Mucosa of descending colon (tissue), 3 donors: ENCODE results near the gene SLC39A7. TPM values are rescaled to one million over a fixed set of nuclear protein-coding genes. Genes with fewer than 3 reads are reported as not detected.

ENCODE experiments used
- ATAC-seq: fragments of 200-7000 bp; cut with Tn5 transposase; one replicate; pipeline ENCODE4 v1.9.1; 2020; ENCODE audit warnings: mild to moderate bottlenecking, moderate library complexity
- DNase-seq, 3 donors: peaks; one replicate each; pipeline ENCODE4 v3.0.0-alpha.2; 2020
- H3K36me3 ChIP-seq: fragments of 200-600 bp; one replicate; pipeline ENCODE4 v1.8.0; 2021; ENCODE audit warnings: low read depth, mild to moderate bottlenecking
- H3K4me1 ChIP-seq: fragments of 200-600 bp; one replicate; pipeline ENCODE4 v1.8.0; 2021; ENCODE audit warnings: low read depth, mild to moderate bottlenecking
- H3K4me3 ChIP-seq: fragments of 200-600 bp; one replicate; pipeline ENCODE4 v1.8.0; 2021; ENCODE audit warnings: mild to moderate bottlenecking
- H3K9me3 ChIP-seq: fragments of 200-600 bp; one replicate; pipeline ENCODE4 v1.8.0; 2021; ENCODE audit warnings: mild to moderate bottlenecking
- CTCF ChIP-seq: fragments of 200-600 bp; IDR thresholded peaks from one replicate; pipeline ENCODE4 v1.8.0; 2022; ENCODE audit warnings: antibody characterized with exemption, mild to moderate bottlenecking
- intact Hi-C, 2 donors: fragments of 100-400 bp; cut with DNase I in 1 of 2; cut with micrococcal nuclease in 1 of 2; formaldehyde crosslinking; loops; one replicate each; pipeline versions ENCODE4 v1.11.0 to v1.11.1; 2022; cut with DNase I, micrococcal nuclease
- total RNA-seq, 3 donors: library from RNA; stranded (reverse); fragmentation: NEBNext Ultra II Directional in 2 of 3; extraction: Animal tissue kit (Norgen Biotek cat#: 25700) in 2 of 3; gene quantifications; one replicate each; pipeline versions ENCODE4 v1.2.1 to v1.2.4, GENCODE V29; 2021 to 2023
- donor health status: DM: no; HTN: no; CAD: no; lungs with moderate emphysema.
- donor health status: DM: no; HTN: no; CAD: no.
- donor health status: DM: no; HTN: yes; CAD: no.

Gene SLC39A7
- total RNA-seq, 3 donors from 2014 or later, result 96.9 to 159 (median 106) TPM

DNA sequence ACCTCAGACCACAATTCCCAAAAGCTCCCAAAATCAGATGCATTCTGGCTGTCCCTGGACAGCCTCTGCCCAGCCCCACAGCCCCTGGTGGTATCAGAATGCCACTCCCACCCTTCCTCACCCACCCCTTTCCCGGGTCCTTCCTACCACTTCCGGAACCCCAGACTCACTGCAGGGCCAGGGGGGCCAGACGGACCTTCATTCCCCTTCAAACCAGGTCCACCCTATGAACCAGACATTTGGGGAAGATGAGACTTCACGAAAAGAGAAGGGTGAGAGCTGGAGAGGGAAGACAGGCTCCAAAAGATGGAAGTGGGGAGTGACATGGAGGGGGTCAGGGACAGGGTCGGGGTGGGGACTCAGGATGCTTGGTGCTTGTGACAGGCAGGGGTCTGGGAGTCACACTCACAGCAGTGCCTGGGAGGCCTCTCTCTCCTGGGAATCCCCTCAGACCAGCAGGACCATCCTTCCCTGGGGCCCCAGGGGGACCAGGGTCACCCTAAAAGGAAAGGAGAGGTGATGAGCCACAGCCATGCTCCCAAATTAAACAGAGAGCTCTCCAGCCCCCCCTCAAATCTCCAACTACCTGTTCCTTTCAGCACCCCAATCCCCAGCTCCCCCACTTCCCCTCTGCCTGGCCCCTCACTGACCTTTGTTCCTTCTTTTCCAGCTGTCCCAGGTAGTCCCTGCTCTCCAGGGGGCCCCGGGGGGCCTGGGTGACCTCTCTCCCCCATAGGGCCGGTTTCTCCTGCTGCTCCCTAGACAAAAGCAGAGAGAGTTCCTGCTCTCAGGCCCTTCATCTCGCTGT is 28.6 kb upstream of the SLC39A7 start:
- ATAC-seq (no peak), DNase-seq (no peak)
- no peaks in the 10 kb centered on the region for H3K36me3 ChIP-seq
- intact Hi-C loops, result no loop called here
- no peaks in the 10 kb centered on the region for H3K9me3 ChIP-seq
- no peak overlapping the region for H3K4me3 ChIP-seq
- H3K4me1 ChIP-seq, result no peaks in the 10 kb centered on the region
- no peak for TF ChIP-seq CTCF

DNA sequence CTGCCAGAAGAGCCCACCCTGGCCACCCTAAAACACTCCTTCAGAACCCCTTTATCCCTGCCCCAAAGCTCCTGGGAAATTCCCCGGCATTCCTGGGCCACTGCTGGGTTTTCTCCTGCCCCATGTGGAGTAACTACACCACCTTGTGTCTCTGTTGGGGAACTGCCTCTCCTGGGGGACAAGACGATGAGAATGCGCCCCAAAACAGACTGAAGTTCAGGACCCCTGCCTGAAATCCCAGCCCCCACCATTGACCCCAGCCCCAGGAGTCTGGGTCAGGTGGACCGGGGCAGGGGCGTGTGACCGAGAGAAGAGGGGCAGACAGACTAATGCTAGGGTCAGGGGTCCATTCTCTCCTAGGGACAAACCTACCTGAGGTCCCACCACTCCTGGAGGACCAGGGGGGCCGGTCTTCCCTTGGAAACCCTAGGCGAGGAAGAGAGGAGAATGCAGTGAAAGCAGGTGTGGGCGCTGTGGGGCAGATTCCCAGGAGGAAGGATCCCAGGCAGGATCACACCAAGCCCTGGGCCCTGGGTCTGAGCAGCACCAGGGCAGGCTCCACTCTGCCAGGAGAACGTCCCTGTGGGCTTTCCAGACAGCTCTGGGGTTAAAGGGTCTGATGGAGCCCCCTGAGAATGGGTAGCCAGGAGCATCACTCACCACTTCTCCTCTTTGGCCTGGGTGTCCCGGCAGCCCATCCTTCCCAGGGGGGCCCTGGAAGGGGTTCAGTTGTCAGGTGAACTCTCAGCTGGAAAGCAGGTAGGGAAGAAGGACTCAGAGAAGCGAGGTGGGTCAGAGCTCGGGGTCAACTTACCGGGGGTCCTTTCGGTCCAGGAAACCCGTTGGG is 27.8 kb upstream of the SLC39A7 start:
- Histone ChIP-seq H3K9me3 (no peaks in the 10 kb centered on the region), H3K4me1 (no peaks in the 10 kb centered on the region), H3K4me3 (no peak overlapping the region), H3K36me3 (no peaks in the 10 kb centered on the region)
- DNase-seq, result peak in 1 of 3 donors; percentile 40
- ATAC-seq, result peak; percentile 51
- TF ChIP-seq CTCF, result peak; percentile 15
- intact Hi-C loops, result no loop called here

DNA sequence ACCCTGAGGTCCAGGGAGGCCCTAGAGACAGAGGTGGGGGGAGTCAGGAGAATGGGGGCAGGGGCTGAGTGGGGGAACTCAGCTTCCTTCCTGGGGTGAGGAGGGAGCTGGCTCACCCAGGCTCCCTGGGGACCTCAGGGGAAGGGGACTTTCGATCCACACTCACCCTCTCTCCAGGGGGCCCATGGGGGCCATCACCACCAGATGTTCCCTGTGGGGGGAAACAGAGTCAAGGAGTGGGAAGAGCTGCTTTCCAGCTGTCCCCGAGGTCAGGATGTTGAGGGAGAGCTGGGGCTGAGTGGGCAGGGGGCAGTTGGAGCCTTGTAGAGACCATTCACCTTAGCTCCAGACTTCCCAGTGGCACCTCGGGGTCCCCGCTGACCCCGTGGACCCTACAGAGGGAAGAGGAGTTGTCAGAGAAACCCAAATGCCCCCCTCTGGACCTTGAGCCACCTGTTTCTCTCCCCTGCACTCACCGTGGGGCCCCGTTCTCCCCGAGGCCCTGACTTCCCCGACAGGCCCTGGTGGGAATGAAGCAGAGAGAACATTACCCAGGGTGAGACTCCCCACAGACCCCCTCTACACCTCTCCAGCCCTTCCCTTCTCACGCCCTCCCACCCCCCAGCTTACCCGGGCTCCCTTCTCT is 27.0 kb upstream of the SLC39A7 start:
- ATAC-seq (no peak), DNase-seq (no peak)
- Histone ChIP-seq H3K4me3 (no peak overlapping the region), H3K9me3 (no peaks in the 10 kb centered on the region), H3K36me3 (no peaks in the 10 kb centered on the region), H3K4me1 (no peaks in the 10 kb centered on the region)
- no peak for TF ChIP-seq CTCF
- intact Hi-C loops, result no loop called here

GRCh38 chr6:33174784-33175183 is 25.9 kb upstream of the SLC39A7 start:
- DNase-seq (no peak), ATAC-seq (no peak)
- intact Hi-C loops, result no loop called here
- Histone ChIP-seq H3K9me3 (no peaks in the 10 kb centered on the region), H3K4me1 (no peaks in the 10 kb centered on the region), H3K36me3 (no peaks in the 10 kb centered on the region), H3K4me3 (no peak overlapping the region)
- no peak for TF ChIP-seq CTCF

DNA sequence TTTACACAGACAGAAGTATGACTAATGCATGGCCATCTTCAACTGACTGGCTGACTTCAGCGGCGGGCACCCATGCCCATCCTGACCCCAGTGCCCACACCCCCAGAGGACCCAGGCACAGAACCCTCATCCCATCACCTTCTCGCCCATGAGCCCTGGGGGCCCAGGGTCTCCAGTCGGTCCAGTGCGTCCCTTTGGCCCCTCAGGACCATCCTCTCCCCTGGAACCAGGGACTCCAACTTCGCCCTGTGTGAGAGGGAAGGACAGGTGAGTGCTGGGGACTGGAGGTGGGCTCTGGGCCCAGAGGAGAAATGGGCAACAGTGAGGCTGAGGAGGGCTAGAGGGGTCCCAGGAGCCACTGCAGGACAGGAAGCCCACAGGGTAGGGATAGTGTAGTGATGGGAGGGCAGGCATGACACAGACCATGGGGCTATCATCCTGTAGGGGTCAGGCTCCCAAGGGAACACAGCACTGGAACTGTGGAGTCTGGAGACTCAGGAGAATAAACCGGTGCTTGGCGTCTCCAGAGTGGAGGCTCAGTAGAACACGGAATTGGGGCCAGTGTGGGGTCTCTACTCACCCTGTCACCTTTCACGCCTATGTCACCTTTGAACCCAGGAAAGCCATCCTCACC is 25.1 kb upstream of the SLC39A7 start:
- Histone ChIP-seq H3K9me3 (no peaks in the 10 kb centered on the region), H3K4me3 (no peak overlapping the region), H3K36me3 (no peaks in the 10 kb centered on the region), H3K4me1 (no peaks in the 10 kb centered on the region)
- no peak for TF ChIP-seq CTCF
- intact Hi-C loops, result no loop called here
- ATAC-seq (peak; percentile 14), DNase-seq (peak in 1 of 3 donors; percentile 19)
